Measurements from ENCODE around the gene BPIFA3. TPM values are rescaled to one million over a fixed set of nuclear protein-coding genes. Genes with fewer than 3 reads are reported as not detected.

BPIFA3 gene
- total and polyA plus RNA-seq, 2 of the 8 experiments (the other 6 are each of a cell fraction or from before 2014, with no cell fraction given) = not detected

GRCh38 chr20:33180169-33180568 lies 37.0 kb upstream of the BPIFA3 start:
- Histone ChIP-seq H3K4me2 (ENCODE audit: insufficient read depth in 1 of 2, low read depth in 2 of 2, low read length in 2 of 2) (no peak overlapping the region), H2BK15ac (ENCODE audit: low read length) (no peak overlapping the region), H4K20me1 (replicated peaks in 1 of 2; ENCODE audit: control insufficient read depth in 1 of 2, insufficient read depth in 2 of 2, low read length in 2 of 2) (no peaks in the 10 kb centered on the region), H3K56ac (replicated peaks; ENCODE audit: insufficient read length, low read depth, low read length) (no peak overlapping the region), H3K23me2 (ENCODE audit: low read depth, low read length) (no peaks in the 10 kb centered on the region), H3K4me3 (ENCODE audit: extremely low read depth in 1 of 4, insufficient read depth in 2 of 4, low read depth in 3 of 4, low read length in 4 of 4) (no peak overlapping the region), H3K36me3 (ENCODE audit: control insufficient read depth in 2 of 4, insufficient read depth in 4 of 4, low read length in 3 of 4) (no peaks in the 10 kb centered on the region), H3K23ac (ENCODE audit: insufficient read length) (no peak overlapping the region), H4K91ac (replicated peaks; ENCODE audit: insufficient read length, low read length) (no peak overlapping the region), H2BK5ac (ENCODE audit: low read depth, low read length) (no peak overlapping the region), H3K9ac (replicated peaks in 1 of 4; ENCODE audit: extremely low read depth in 1 of 4, low read depth in 3 of 4, low read length in 3 of 4) (no peak overlapping the region), H2AFZ (ENCODE audit: low read length) (no peak overlapping the region), H3K79me1 (ENCODE audit: low read depth, low read length) (no peaks in the 10 kb centered on the region), H3K9me3 (ENCODE audit: insufficient read depth in 2 of 2, low read depth in 1 of 2, low read length in 1 of 2) (no peaks in the 10 kb centered on the region), H3K4me1 (replicated peaks in 1 of 4; ENCODE audit: control insufficient read depth in 3 of 4, insufficient read depth in 4 of 4, low read length in 3 of 4) (peaks cover 0 to 3% (median 2%) of the 10 kb centered on the region in 4 experiments; a peak in 3 of 7 replicates), H3K14ac (ENCODE audit: insufficient read length) (no peak overlapping the region), H2AK5ac (ENCODE audit: low read depth, low read length) (no peak overlapping the region), H4K8ac (ENCODE audit: extremely low read depth, insufficient read depth, low read length) (no peak overlapping the region), H4K5ac (ENCODE audit: insufficient read length, low read depth, low read length) (no peak overlapping the region), H3K4ac (replicated peaks; ENCODE audit: insufficient read length, low read depth, low read length) (no peak overlapping the region), H3K79me2 (ENCODE audit: control insufficient read depth in 1 of 2, insufficient read depth in 2 of 2, low read length in 2 of 2) (no peaks in the 10 kb centered on the region), H3K27ac (ENCODE audit: low read depth, low read length) (no peak overlapping the region), H2BK20ac (ENCODE audit: low read length) (no peak overlapping the region), H2BK12ac (ENCODE audit: low read depth, low read length) (no peak overlapping the region), H3K18ac (ENCODE audit: extremely low read depth, low read length) (no peak overlapping the region), H2BK120ac (replicated peaks; ENCODE audit: low read depth, low read length) (no peak overlapping the region), H3K27me3 (replicated peaks in 1 of 4; ENCODE audit: control insufficient read depth in 3 of 4, extremely low read depth in 1 of 4, insufficient read depth in 3 of 4, low read length in 3 of 4) (no peaks in the 10 kb centered on the region)
- no peak for DNase-seq (ENCODE audit: low read depth in 1 of 2, low spot score in 2 of 2)
- TF ChIP-seq BRCA1 (IDR thresholded peaks at IDR 0.05; ENCODE audit: low read depth, low read length) (no peak), SIRT6 (IDR thresholded peaks at IDR 0.05; ENCODE audit: low read length) (no peak), TAF7 (optimal IDR thresholded peaks at IDR 0.05; ENCODE audit: borderline replicate concordance, low read depth, low read length) (no peak), HDAC6 (IDR thresholded peaks at IDR 0.05; ENCODE audit: low read depth, low read length) (no peak), JUN (IDR thresholded peaks at IDR 0.05; ENCODE audit: low read depth, low read length) (no peak), SIN3A (conservative IDR thresholded peaks at IDR 0.05 in 1 of 2, IDR thresholded peaks at IDR 0.05 in 1 of 2; ENCODE audit: low read depth in 1 of 2, low read length in 2 of 2) (no peak), RNF2 (IDR thresholded peaks at IDR 0.05; ENCODE audit: borderline replicate concordance, low read depth, low read length, missing control alignments, poor library complexity, severe bottlenecking) (no peak)
- WGBS, 2 experiments (ENCODE audit: extremely low coverage in 1 of 2, insufficient coverage in 1 of 2, insufficient read length in 1 of 2, insufficient replicate concordance in 2 of 2, low coverage in 1 of 2, low lambda C conversion rate in 2 of 2, missing lambda C conversion rate in 1 of 2) = 91% methylated on average over 4 of the region's 5 CpGs; no CpG with 5 or more reads in 1 of the 2 experiments
- CTCF ChIA-PET (ENCODE audit: partially characterized antibody) = interaction anchor here (1.1 to 3.9 kb wide), 3 partner anchors 11 to 206 kb away, joined by 3 to 14 read pairs (median 5); no protein-coding TSS in a partner anchor
- POLR2A ChIA-PET (ENCODE audit: partially characterized antibody) = interaction anchor here (1.4 kb wide), 1 partner anchor 8 kb away, joined by 5 read pairs; no protein-coding TSS in a partner anchor
- no peak for FAIRE-seq

Measured in H1 (cell line).